ENCODE measurements around the gene OXNAD1. TPM values are rescaled to one million over a fixed set of nuclear protein-coding genes. Genes with fewer than 3 reads are reported as not detected.

The OXNAD1 gene
- total and polyA plus RNA-seq, 2 of the 13 experiments (the other 11 are each of a cell fraction or from before 2014, with no cell fraction given), result 9.9 to 18.8 TPM

DNA sequence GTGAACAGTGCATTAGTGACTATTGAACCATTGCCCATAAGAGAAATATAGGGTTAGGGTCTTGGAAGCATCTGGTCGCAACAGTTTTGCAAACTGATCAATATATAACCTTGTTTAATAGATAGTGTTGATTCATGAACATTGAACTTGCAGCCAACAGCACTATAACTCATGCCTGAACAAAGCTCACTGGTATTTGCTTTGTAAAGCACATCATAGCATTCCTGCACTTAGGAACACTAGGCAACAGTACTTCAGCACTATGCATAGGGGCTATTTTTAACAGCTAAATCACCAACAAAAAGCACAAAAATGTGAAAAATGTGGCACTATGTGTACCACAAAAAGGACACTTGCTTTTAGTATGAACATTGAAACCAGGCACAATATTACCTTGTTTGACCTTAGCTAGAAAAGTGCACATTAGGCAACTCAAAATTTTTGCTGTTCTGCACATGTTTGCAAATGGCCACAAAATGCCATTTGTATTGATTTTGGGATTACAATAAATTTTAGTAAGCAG is 68.0 kb downstream of the OXNAD1 start (continued):
- TF ChIP-seq, protein P1, sequence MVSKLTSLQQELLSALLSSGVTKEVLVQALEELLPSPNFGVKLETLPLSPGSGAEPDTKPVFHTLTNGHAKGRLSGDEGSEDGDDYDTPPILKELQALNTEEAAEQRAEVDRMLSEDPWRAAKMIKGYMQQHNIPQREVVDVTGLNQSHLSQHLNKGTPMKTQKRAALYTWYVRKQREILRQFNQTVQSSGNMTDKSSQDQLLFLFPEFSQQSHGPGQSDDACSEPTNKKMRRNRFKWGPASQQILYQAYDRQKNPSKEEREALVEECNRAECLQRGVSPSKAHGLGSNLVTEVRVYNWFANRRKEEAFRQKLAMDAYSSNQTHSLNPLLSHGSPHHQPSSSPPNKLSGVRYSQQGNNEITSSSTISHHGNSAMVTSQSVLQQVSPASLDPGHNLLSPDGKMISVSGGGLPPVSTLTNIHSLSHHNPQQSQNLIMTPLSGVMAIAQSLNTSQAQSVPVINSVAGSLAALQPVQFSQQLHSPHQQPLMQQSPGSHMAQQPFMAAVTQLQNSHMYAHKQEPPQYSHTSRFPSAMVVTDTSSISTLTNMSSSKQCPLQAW (CRISPR knock-in tag; IDR thresholded peaks at IDR 0.05), result peak; percentile 51; the same call in 1 of the 2 replicates
- TF ChIP-seq PLRG1 (conservative IDR thresholded peaks at IDR 0.05) (no peak), ATF1 (CRISPR knock-in tag; IDR thresholded peaks at IDR 0.05) (no peak; the same call in 1 of the 2 replicates), MEIS2 (CRISPR knock-in tag; IDR thresholded peaks at IDR 0.05) (no peak), RBFOX2 (IDR thresholded peaks at IDR 0.05; ENCODE audit: low read depth, low read length) (no peak), EHMT2 (IDR thresholded peaks at IDR 0.05; ENCODE audit: borderline replicate concordance, low read depth, low read length) (peak; percentile 81; the same call in 1 of the 2 replicates), STAG1 (CRISPR knock-in tag; IDR thresholded peaks at IDR 0.05) (no peak), ZFP36L2 (CRISPR knock-in tag; IDR thresholded peaks at IDR 0.05) (no peak), ZNF143 (CRISPR knock-in tag; IDR thresholded peaks at IDR 0.05) (no peak), PAF1 (CRISPR knock-in tag; IDR thresholded peaks at IDR 0.05) (no peak)
- TF ChIP-seq, protein P2, sequence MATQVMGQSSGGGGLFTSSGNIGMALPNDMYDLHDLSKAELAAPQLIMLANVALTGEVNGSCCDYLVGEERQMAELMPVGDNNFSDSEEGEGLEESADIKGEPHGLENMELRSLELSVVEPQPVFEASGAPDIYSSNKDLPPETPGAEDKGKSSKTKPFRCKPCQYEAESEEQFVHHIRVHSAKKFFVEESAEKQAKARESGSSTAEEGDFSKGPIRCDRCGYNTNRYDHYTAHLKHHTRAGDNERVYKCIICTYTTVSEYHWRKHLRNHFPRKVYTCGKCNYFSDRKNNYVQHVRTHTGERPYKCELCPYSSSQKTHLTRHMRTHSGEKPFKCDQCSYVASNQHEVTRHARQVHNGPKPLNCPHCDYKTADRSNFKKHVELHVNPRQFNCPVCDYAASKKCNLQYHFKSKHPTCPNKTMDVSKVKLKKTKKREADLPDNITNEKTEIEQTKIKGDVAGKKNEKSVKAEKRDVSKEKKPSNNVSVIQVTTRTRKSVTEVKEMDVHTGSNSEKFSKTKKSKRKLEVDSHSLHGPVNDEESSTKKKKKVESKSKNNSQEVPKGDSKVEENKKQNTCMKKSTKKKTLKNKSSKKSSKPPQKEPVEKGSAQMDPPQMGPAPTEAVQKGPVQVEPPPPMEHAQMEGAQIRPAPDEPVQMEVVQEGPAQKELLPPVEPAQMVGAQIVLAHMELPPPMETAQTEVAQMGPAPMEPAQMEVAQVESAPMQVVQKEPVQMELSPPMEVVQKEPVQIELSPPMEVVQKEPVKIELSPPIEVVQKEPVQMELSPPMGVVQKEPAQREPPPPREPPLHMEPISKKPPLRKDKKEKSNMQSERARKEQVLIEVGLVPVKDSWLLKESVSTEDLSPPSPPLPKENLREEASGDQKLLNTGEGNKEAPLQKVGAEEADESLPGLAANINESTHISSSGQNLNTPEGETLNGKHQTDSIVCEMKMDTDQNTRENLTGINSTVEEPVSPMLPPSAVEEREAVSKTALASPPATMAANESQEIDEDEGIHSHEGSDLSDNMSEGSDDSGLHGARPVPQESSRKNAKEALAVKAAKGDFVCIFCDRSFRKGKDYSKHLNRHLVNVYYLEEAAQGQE (IDR thresholded peaks at IDR 0.05; ENCODE audit: borderline replicate concordance in 1 of 2, low read depth in 1 of 2, low read length in 2 of 2), result 0 out of 4 replicates have a peak, but pooled peaks of 1 of the 2 experiments have one; percentile 18
- TF ChIP-seq, protein P3, sequence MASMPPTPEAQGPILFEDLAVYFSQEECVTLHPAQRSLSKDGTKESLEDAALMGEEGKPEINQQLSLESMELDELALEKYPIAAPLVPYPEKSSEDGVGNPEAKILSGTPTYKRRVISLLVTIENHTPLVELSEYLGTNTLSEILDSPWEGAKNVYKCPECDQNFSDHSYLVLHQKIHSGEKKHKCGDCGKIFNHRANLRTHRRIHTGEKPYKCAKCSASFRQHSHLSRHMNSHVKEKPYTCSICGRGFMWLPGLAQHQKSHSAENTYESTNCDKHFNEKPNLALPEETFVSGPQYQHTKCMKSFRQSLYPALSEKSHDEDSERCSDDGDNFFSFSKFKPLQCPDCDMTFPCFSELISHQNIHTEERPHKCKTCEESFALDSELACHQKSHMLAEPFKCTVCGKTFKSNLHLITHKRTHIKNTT (CRISPR knock-in tag; IDR thresholded peaks at IDR 0.05), result no peak
- TF ChIP-seq, protein P4, sequence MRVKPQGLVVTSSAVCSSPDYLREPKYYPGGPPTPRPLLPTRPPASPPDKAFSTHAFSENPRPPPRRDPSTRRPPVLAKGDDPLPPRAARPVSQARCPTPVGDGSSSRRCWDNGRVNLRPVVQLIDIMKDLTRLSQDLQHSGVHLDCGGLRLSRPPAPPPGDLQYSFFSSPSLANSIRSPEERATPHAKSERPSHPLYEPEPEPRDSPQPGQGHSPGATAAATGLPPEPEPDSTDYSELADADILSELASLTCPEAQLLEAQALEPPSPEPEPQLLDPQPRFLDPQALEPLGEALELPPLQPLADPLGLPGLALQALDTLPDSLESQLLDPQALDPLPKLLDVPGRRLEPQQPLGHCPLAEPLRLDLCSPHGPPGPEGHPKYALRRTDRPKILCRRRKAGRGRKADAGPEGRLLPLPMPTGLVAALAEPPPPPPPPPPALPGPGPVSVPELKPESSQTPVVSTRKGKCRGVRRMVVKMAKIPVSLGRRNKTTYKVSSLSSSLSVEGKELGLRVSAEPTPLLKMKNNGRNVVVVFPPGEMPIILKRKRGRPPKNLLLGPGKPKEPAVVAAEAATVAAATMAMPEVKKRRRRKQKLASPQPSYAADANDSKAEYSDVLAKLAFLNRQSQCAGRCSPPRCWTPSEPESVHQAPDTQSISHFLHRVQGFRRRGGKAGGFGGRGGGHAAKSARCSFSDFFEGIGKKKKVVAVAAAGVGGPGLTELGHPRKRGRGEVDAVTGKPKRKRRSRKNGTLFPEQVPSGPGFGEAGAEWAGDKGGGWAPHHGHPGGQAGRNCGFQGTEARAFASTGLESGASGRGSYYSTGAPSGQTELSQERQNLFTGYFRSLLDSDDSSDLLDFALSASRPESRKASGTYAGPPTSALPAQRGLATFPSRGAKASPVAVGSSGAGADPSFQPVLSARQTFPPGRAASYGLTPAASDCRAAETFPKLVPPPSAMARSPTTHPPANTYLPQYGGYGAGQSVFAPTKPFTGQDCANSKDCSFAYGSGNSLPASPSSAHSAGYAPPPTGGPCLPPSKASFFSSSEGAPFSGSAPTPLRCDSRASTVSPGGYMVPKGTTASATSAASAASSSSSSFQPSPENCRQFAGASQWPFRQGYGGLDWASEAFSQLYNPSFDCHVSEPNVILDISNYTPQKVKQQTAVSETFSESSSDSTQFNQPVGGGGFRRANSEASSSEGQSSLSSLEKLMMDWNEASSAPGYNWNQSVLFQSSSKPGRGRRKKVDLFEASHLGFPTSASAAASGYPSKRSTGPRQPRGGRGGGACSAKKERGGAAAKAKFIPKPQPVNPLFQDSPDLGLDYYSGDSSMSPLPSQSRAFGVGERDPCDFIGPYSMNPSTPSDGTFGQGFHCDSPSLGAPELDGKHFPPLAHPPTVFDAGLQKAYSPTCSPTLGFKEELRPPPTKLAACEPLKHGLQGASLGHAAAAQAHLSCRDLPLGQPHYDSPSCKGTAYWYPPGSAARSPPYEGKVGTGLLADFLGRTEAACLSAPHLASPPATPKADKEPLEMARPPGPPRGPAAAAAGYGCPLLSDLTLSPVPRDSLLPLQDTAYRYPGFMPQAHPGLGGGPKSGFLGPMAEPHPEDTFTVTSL (CRISPR knock-in tag; IDR thresholded peaks at IDR 0.05; ENCODE audit: borderline replicate concordance), result peak; percentile 91; the same call in 1 of the 2 replicates
- TF ChIP-seq, protein P5, sequence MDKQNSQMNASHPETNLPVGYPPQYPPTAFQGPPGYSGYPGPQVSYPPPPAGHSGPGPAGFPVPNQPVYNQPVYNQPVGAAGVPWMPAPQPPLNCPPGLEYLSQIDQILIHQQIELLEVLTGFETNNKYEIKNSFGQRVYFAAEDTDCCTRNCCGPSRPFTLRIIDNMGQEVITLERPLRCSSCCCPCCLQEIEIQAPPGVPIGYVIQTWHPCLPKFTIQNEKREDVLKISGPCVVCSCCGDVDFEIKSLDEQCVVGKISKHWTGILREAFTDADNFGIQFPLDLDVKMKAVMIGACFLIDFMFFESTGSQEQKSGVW (CRISPR knock-in tag; IDR thresholded peaks at IDR 0.05; ENCODE audit: borderline replicate concordance), result no peak
- TF ChIP-seq, protein P6, sequence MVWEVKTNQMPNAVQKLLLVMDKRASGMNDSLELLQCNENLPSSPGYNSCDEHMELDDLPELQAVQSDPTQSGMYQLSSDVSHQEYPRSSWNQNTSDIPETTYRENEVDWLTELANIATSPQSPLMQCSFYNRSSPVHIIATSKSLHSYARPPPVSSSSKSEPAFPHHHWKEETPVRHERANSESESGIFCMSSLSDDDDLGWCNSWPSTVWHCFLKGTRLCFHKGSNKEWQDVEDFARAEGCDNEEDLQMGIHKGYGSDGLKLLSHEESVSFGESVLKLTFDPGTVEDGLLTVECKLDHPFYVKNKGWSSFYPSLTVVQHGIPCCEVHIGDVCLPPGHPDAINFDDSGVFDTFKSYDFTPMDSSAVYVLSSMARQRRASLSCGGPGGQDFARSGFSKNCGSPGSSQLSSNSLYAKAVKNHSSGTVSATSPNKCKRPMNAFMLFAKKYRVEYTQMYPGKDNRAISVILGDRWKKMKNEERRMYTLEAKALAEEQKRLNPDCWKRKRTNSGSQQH (CRISPR knock-in tag; IDR thresholded peaks at IDR 0.05; ENCODE audit: low read depth), result no peak

Data from HepG2 (cell line).